T-helper 1 cell (primary cell): ENCODE results near the gene GAD2.

ENCODE experiments used
- DNase-seq, 5 donors: peaks; one replicate each; pipeline ENCODE4 v3.0.0-alpha.2; 2012 to 2020

The GAD2 gene

DNA sequence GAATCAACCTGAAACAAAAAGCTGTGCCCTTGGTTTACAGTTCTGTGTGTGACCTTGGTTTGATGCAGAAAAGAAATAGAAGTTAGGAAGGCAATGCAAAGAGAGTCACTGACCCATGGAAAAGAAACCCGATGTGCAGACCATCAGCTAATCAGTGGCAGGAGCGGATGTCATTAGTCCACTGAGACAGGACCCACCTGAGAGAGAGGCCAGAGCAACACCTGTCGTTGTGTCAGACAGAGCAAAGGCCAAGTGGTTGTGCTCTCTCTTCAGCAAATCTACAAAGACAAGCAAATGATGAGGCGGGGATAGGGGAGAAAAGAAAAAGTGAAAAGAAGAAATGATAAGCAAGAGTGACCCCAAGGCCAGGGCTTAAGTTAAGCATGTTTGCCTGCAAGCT, 8.7 kb downstream of the GAD2 start:
- no peak for DNase-seq

DNA sequence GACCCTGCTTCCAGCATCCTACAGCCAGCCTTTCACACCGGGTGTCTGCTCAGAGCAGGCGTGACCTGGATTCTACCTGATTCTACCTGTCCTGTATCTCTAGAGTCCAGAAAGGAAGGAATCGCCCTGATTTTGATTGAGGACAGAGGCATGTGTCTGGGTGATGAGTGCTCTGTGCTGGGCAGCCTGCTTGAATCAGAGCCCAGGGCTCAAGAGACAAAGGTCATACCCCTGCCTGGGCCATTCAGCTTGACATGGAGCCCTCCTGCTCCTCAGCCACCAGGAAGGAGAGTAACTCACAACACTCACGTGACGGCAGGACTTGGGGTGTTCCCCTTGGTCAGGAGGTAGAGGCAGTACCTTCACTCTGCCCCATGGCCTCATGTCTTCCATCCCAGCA, 11.2 kb downstream of the GAD2 start:
- DNase-seq: no peak

- DNase-seq: no peak
Observed at GRCh38 chr10:26232174-26232573, 15.6 kb downstream of the GAD2 start.

GRCh38 chr10:26235761-26236160, 19.2 kb downstream of the GAD2 start:
- DNase-seq: no peak

DNA sequence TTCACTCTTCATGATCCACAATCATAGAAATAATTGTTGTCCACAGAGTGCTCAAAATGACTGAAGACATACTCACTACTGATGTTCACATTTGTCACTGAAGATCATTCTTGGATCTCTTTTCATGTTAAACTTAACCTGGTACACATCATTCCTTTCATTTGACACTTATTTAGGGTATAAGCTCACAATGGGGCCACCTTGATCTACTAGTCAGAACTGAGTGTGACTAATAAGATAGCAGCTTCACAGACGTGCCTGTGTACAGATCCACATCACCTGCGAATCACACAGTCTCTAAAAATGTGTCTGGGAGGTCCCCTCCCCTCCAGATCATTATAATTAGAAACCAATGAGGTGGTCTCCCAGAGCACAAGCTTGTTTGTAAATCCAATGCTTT, 21.8 kb downstream of the GAD2 start:
- DNase-seq: no peak

DNA sequence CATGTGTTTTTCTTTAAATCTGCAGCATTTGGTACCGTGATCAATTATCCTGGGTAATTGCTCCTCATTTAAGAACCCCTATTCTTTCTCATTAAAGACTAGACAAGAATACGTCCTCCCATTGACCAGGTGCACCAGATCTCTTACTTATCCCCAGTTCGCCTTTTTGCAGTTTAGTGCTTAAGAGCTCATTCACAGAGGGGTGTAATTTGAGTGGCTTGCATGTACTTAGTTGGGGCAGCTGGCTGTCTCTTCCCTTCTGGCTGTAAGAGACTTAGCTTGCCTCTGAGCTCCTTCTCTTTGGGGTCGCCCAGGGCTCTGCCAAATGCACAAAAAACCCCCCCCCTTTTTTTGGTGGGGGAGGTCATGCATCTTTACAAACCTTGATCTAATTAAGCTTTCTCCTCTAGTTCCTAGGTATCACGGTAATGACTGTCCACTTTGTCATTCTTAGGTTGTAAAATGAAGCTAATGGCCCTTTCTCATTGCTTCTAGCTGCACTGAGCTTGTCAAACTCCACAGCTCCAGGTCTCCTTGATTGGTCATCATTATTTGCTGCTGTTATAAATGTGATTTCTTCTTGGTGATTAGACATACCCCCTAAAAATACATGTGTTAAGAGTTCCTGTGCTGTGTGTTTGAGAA, 26.3 kb downstream of the GAD2 start:
- no peak for DNase-seq

DNA sequence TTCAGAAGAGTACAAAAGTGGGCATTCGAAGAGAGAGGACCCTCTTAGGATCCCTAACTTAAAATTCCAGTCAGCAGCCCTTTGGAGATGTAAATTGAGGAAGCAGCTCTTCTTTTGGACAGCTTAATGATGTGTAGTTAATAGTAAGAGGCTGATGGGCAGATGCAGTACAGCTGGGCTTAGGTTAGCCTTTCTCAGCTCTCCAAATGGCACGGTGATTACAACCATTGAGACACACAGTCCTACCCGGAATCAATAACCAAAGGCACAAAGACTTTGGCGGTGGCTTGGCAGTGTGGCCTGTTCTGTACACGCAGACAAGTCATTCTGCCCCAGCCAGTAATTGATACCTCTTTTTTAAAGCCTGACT, 26.8 kb downstream of the GAD2 start:
- DNase-seq: no peak

GRCh38 chr10:26249681-26250080, 33.1 kb downstream of the GAD2 start:
- no peak for DNase-seq

GRCh38 chr10:26251925-26252324, 35.4 kb downstream of the GAD2 start:
- DNase-seq: no peak

- DNase-seq: no peak
Observed at GRCh38 chr10:26254616-26255015, 38.0 kb downstream of the GAD2 start.

- no peak for DNase-seq
Observed at GRCh38 chr10:26259341-26259740, 42.8 kb downstream of the GAD2 start.

DNA sequence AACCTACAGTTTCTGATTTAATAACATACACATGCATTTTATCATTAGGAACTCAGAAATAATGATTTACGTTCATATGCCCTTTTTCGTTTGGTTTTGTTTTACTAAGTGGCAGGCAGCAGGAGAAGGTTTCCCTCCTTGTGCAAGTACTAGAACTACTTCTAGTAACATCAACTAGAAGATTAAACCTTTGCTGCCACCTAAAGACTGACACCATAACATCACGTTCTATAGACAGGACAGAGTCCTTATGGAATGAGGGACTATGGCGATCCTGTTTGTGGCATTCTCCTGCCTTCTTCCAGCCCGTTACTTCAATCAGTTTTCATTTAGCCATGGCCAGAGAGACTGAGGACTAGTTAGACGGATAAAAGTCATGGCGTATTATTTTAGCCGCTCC, 53.2 kb downstream of the GAD2 start:
- no peak for DNase-seq

- no peak for DNase-seq
Observed at GRCh38 chr10:26274391-26274790, 57.8 kb downstream of the GAD2 start.

DNA sequence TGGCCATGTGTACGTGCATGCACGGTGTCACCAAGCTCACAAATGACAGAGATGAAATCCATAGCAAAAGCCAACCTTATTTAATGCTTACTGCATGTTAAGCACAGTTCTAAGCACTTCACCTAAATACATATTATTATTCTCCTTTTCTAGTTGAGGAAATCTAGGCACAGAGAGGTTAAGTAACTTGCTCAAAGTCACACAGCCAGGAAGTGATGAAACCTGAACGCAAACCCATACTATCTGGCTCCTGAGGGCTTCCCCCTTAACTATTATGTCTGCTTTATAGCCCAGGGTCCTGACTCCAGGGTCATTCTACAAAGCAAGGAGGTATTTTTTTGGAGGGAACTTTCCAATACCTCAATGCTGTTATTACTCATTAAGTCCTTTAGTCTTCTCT, 61.7 kb downstream of the GAD2 start:
- no peak for DNase-seq

DNA sequence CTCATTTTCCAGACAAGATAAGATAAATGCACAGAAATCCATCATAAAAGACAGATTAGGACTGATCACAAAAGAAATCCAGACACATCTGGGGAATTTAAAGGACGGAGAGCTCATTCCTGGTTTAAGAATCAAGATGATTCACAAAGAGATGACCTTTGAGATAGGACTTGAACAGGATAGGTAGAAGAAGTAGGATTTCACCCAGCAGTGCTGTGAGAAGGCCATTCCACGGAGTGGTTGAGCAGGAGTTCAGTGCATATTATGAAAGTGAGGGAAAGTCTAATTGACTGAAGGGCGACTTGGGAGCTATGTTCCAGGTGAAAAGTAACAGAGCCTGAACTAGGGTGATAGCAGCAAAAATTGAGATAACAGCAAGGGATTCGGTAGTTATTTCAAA, 73.7 kb downstream of the GAD2 start:
- DNase-seq: no peak

DNA sequence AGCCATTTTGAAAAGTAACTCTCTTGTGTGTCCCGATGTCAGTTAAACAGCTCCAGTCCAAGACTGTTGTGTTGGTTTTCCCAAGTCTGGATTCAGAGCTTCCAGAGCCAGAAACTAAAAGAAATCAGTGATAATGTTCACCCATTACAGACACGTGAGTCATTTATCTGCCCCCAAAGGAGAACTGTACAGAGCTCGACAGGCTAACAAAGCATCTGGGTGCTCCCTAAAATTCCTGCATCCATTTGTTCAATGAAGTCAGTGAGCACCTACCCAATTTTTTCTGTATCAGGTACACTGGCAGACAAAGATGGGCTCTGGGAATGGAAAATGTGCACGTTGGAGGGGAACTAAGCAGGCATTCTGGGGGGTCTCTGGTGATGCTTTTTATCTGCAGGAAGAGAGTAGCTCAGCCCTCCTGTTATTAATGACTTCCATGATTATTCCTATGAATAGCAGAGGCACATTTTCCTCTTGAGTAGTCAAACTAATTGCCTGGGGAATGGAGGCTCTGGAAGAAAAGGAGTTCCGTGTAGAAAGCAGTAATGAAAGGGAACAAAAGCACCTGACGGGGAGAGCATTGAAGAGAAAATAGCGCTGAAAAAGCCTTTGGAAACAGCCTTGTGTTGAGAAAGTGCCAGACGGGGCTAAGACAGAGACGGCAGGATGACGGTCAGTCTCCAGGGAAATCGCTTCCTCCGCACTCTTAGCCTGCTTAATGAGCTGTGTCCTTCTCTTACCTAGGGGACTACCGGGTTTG, 75.3 kb downstream of the GAD2 start:
- DNase-seq: no peak

DNA sequence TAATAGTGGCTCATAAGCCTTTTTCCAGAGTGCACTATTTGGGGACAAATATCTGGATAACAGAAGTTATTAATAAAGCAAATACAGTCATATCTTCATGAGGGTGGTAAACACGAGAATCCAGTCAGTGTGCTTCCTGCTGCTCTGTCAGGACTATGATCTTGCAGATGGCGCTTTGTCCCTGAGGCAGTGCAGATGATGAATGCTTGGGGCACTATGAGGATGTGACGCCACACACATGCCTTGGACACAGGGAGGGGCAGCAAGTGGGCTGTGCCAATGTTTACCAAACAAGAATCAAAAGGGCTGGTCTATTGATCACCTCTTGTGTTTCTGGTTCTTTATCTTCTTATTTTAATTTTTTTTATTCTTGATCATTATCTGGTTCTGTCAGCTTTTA, 79.8 kb downstream of the GAD2 start:
- DNase-seq: no peak

GRCh38 chr10:26300001-26300400, 83.4 kb downstream of the GAD2 start:
- DNase-seq: no peak

DNA sequence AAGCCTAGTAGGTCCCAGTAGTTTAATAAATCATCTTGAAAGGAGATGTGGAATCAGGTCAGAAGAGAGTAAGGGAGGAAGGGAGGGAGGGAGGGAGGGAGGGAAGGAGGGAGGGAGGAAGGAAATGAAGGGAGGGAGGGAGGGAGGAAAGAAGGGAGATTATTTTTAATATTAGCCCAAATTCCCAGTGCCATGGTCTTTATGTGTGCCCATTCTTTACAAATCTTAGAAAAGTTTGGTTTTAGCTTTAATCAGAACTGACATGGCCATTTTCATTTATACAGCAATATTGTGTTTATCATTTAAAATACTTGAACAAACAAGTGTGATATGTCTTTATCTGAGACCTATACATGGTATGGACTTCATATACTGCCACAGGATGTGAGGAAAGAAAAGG, 86.8 kb downstream of the GAD2 start:
- DNase-seq: no peak

DNA sequence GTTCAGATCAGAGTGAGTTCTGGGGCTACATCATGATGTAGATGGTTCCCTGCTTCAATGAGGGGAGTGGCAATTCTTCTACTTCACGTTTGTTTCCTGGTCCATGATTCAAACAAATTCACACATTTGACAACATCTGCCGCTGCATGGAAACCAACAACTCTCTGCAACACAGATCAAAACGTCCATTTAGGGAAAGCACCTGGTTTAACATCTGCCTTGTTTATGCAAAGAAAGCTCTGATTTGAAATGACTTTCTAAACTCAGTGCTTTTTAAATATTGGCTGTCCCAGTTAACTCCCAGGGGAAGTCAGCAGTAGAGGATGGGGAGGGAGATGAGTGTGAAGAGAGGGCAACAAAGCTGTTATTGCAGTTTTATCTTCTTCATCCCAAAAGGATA, 93.8 kb downstream of the GAD2 start:
- DNase-seq: no peak

- DNase-seq: no peak
Observed at GRCh38 chr10:26311383-26311940, 94.9 kb downstream of the GAD2 start.

- DNase-seq: no peak
Observed at GRCh38 chr10:26314265-26315013, 97.9 kb downstream of the GAD2 start.

DNA sequence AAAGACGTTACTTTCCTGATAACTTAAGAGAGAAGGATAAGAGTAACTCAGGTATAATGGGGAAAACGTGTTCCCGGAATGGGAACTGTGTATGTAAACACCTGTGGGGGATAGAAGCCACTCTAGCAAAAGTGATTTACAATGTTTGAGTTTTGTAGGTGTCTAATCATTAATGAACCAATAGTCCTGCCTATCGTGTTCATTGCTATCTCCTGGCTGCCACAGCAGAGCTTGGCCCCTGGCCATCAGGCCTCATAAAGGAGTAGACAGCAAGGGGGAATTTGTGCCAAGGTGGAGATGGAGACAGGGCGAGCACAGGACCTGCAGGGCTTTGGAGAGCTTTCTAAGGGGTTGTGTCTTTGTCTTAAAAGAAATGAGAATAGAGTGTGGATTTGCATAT, 102.1 kb downstream of the GAD2 start:
- DNase-seq: no peak

GRCh38 chr10:26323219-26323618, 106.6 kb downstream of the GAD2 start:
- no peak for DNase-seq
